K562 (cell line): ENCODE data around the gene YBX3. TPM values are rescaled to one million over a fixed set of nuclear protein-coding genes. Genes with fewer than 3 reads are reported as not detected.

Source experiments
- ATAC-seq: fragments of 200-7000 bp; cut with Tn5 transposase; 3 replicates; pipeline ENCODE4 v1.9.1; 2020; ENCODE audit warnings: moderate library complexity
- BruUV-seq: library from RNA; stranded (reverse); fragments of 400-500 nt; replicated peaks from 2 replicates; lab custom pipeline; 2021; lab: Mats Ljungman, UMichigan
- CTCF ChIA-PET: fragments of 300-600 bp; formaldehyde crosslinking; extraction: SDS; loops from one replicate; lab custom pipeline; 2021; ENCODE audit warnings: low intra/inter-chr PET ratio; lab: Yijun Ruan, JAX
- POLR2A ChIA-PET: fragments of 300-600, 350-650 bp; sonication (Branson Sonifier 250); formaldehyde crosslinking; extraction: SDS; loops from one replicate; lab custom pipeline; 2021; ENCODE audit warnings: antibody characterized with exemption, inconsistent platforms; lab: Yijun Ruan, JAX
- DNase-seq, 4 experiments: peaks; one replicate each; pipeline versions ENCODE4 v3.0.0 to v3.0.0-alpha.2; 2011 to 2018; ENCODE audit warnings: low spot score in 3 of 4, mixed read lengths in 3 of 4; ENCODE audit errors: extremely low read depth in 1 of 4
- FAIRE-seq: peaks from 2 replicates; lab custom pipeline; 2011; peaks lifted over from hg19 to GRCh38; lab: Jason Lieb, UNC
- H2AFZ ChIP-seq: 2 replicates; pipeline ENCODE4 v1.6.0; 2011; ENCODE audit warnings: low read depth, low read length, control low read depth, inconsistent platforms
- H3K27ac ChIP-seq: fragments of 200-600 bp; 3 replicates; pipeline ENCODE4 v1.8.0; 2011; ENCODE audit warnings: low read depth, mild to moderate bottlenecking, control low read depth, inconsistent platforms, low read length, moderate library complexity, mixed read lengths; ENCODE audit errors: extremely low read depth
- H3K27me3 ChIP-seq, 2 experiments: fragments of 300-600 bp in 1 of 2; 2 replicates in 1 of 2; 3 replicates in 1 of 2; pipeline versions ENCODE4 v1.6.0 to v1.8.0; 2011; ENCODE audit warnings: inconsistent platforms in 2 of 2, low read length in 2 of 2, mild to moderate bottlenecking in 1 of 2, mixed read lengths in 1 of 2, moderate library complexity in 1 of 2; ENCODE audit not compliant: control insufficient read depth in 2 of 2, insufficient read depth in 2 of 2
- H3K36me3 ChIP-seq: fragments of 300-600 bp; 3 replicates; pipeline ENCODE4 v1.8.0; 2011; ENCODE audit warnings: mild to moderate bottlenecking, low read length, inconsistent platforms; ENCODE audit not compliant: control insufficient read depth, insufficient read depth
- H3K4me1 ChIP-seq, 2 experiments: fragments of 200-600 bp in 1 of 2; replicated peaks in 1 of 2; 2 replicates in 1 of 2; 3 replicates in 1 of 2; pipeline versions ENCODE4 v1.5.1 to v1.8.0; 2011; ENCODE audit warnings: inconsistent platforms in 2 of 2, low read length in 2 of 2, mild to moderate bottlenecking in 1 of 2, mixed read lengths in 1 of 2, moderate library complexity in 1 of 2; ENCODE audit not compliant: control insufficient read depth in 2 of 2, insufficient read depth in 2 of 2
- H3K4me2 ChIP-seq: 2 replicates; pipeline ENCODE4 v1.6.1; 2011; ENCODE audit warnings: low read length, control low read depth, inconsistent platforms, mixed read lengths; ENCODE audit not compliant: insufficient read depth
- H3K4me3 ChIP-seq: fragments of 200-600 bp; sonication (generic), shearing (Covaris generic); 2 replicates; pipeline ENCODE4 v1.5.1; 2016; ENCODE audit warnings: control low read depth, inconsistent platforms
- H3K79me2 ChIP-seq: fragments of 200-600 bp; 3 replicates; pipeline ENCODE4 v1.8.0; 2011; ENCODE audit warnings: low read length, inconsistent platforms; ENCODE audit not compliant: control insufficient read depth, insufficient read depth
- H3K9ac ChIP-seq, 2 experiments: 2 replicates each; pipeline versions ENCODE4 v1.6.0 to v1.6.1; 2011; ENCODE audit warnings: low read depth in 2 of 2, low read length in 2 of 2, control low read depth in 1 of 2, inconsistent platforms in 1 of 2, mild to moderate bottlenecking in 1 of 2, mixed read lengths in 1 of 2; ENCODE audit not compliant: insufficient read depth in 1 of 2
- H3K9me1 ChIP-seq: one replicate; pipeline ENCODE4 v1.6.0; 2011; ENCODE audit warnings: inconsistent platforms, mild to moderate bottlenecking, low read length, moderate library complexity; ENCODE audit not compliant: control insufficient read depth, insufficient read depth
- H3K9me3 ChIP-seq: replicated peaks from 2 replicates; pipeline ENCODE4 v1.5.1; 2011; ENCODE audit warnings: low read depth, low read length, inconsistent platforms; ENCODE audit not compliant: control insufficient read depth, insufficient read depth
- H4K20me1 ChIP-seq: replicated peaks from 2 replicates; pipeline ENCODE4 v1.6.1; 2011; ENCODE audit warnings: low read length, inconsistent platforms, mixed read lengths; ENCODE audit not compliant: control insufficient read depth, insufficient read depth
- AFF1 ChIP-seq, 2 experiments: fragments of 450-650 bp; IDR thresholded peaks; 2 replicates each; pipeline ENCODE4 v1.6.1; 2018; ENCODE audit warnings: mild to moderate bottlenecking in 2 of 2, low read depth in 1 of 2; ENCODE audit not compliant: partially characterized antibody in 2 of 2
- BRD4 ChIP-seq: fragments of 200-600 bp; sonication (generic); IDR thresholded peaks from 2 replicates; pipeline ENCODE4 v1.6.1; 2017; ENCODE audit warnings: inconsistent platforms
- CBX2 ChIP-seq: fragments of 200-600 bp; sonication (generic); IDR thresholded peaks from one replicate; pipeline ENCODE4 v1.6.1; 2012; ENCODE audit warnings: mild to moderate bottlenecking, low read length, inconsistent platforms; ENCODE audit not compliant: insufficient read depth, poor library complexity, severe bottlenecking
- E2F3 ChIP-seq: fragments of 250-450 bp; sonication (Bioruptor Pico); IDR thresholded peaks from 2 replicates; pipeline ENCODE4 v1.4.0; 2020; ENCODE audit warnings: mild to moderate bottlenecking
- HCFC1 ChIP-seq: IDR thresholded peaks from 2 replicates; pipeline ENCODE4 v1.6.1; 2012; ENCODE audit warnings: low read depth, low read length, improper control_type of control experiment
- HMG20A ChIP-seq: fragments of 450-650 bp; formaldehyde crosslinking; conservative IDR thresholded peaks from 2 replicates; pipeline ENCODE4 v1.4.0; 2020; ENCODE audit warnings: mild to moderate bottlenecking, mixed read lengths
- MAFF ChIP-seq: IDR thresholded peaks from 2 replicates; pipeline ENCODE4 v1.6.1; 2012; ENCODE audit warnings: low read length, improper control_type of control experiment
- NBN ChIP-seq: fragments of 450-650 bp; IDR thresholded peaks from 2 replicates; pipeline ENCODE4 v1.6.1; 2016; ENCODE audit warnings: low read depth, mild to moderate bottlenecking
- NCOA2 ChIP-seq, 2 experiments: fragments of 450-650 bp; IDR thresholded peaks; 2 replicates each; pipeline ENCODE4 v1.6.1; 2018; ENCODE audit warnings: mild to moderate bottlenecking in 2 of 2, moderate library complexity in 1 of 2; ENCODE audit not compliant: partially characterized antibody in 2 of 2
- SMAD2 ChIP-seq: fragments of 150-350 bp; IDR thresholded peaks from 2 replicates; pipeline ENCODE4 v1.6.1; 2014; ENCODE audit warnings: low read depth, mild to moderate bottlenecking, low read length
- TAF1 ChIP-seq: IDR thresholded peaks from 2 replicates; pipeline ENCODE4 v1.6.1; 2011; ENCODE audit warnings: mild to moderate bottlenecking, low read length, moderate library complexity; ENCODE audit not compliant: insufficient read depth, control insufficient read depth, severe bottlenecking; ENCODE audit errors: extremely low read depth
- THRA ChIP-seq: fragments of 450-650 bp; IDR thresholded peaks from 2 replicates; pipeline ENCODE4 v1.6.1; 2017; ENCODE audit warnings: mild to moderate bottlenecking, moderate library complexity
- WGBS: fragments of 100-300 bp; shearing (Covaris generic); methylation state at CpG from one replicate; pipeline ENCODE4 v1.1.6; 2016; ENCODE audit warnings: low coverage, mixed read lengths; ENCODE audit not compliant: insufficient coverage; ENCODE audit errors: missing lambda C conversion rate; 5-methylcytosine and 5-hydroxymethylcytosine counted together
- in situ Hi-C: fragments of 300-500 bp; cut with MboI; formaldehyde crosslinking; loops from 4 replicates; pipeline ENCODE4 v1.15.0; 2018; ENCODE audit warnings: inconsistent platforms, mixed read lengths
- intact Hi-C: fragments of 100-400 bp; cut with micrococcal nuclease; formaldehyde crosslinking; loops from 2 replicates; pipeline ENCODE4 v1.14.2; 2022
- polyA plus RNA-seq, 8 experiments: library from polyadenylated mRNA; depleted of rRNA in 4 of 8; stranded (reverse) in 5 of 8; unstranded in 3 of 8; fragments of >200 nt; fragmentation: Nextera tagmentation in 2 of 8; fragmentation: Illumina TruSeq in 1 of 8; extraction: Ambion mirVana in 2 of 8; extraction: Trizol in 1 of 8; gene quantifications; 2 replicates each; pipeline versions ENCODE4 v1.2.1 to v1.2.3, GENCODE V29; 2011 to 2014; ENCODE audit warnings: inconsistent platforms in 1 of 8, missing spikeins in 1 of 8
- total RNA-seq, 7 experiments: library from RNA; depleted of rRNA in 6 of 7; stranded (reverse); fragments of >200 nt in 6 of 7; fragmentation: Illumina TruSeq in 2 of 7; extraction: Trizol in 2 of 7; gene quantifications; 2 replicates each; pipeline versions ENCODE4 v1.2.1 to v1.2.3, GENCODE V29; 2011 to 2021; ENCODE audit warnings: low replicate concordance in 1 of 7

YBX3 gene
- total and polyA plus RNA-seq, 9 of the 15 experiments (the other 6 are each of a cell fraction or from before 2014, with no cell fraction given) = 47.0 to 239 (median 81.5) TPM

- no peak for TF ChIP-seq AFF1 (IDR thresholded peaks at IDR 0.05; ENCODE audit: low read depth in 1 of 2, partially characterized antibody in 2 of 2)
- TF ChIP-seq, all 486 proteins: peak for 9
Measured at GRCh38 chr12:10740182-10740581, 17.1 kb upstream of the YBX3 start (continued).

GRCh38 chr12:10739157-10740118, 16.3 kb upstream of the YBX3 start:
- no peak overlapping the region; a peak in 1 of 4 replicates for H3K9ac ChIP-seq
- in situ Hi-C loops (no loop called here), intact Hi-C loops (no loop called here)
- POLR2A ChIA-PET = interaction anchor here (1.1 to 1.3 kb wide), 3 partner anchors 15 to 126 kb away, joined by 4 to 5 read pairs (median 5); partner anchors contain the start of genes MAGOHB and YBX3
- no peaks in the 10 kb centered on the region for H4K20me1 ChIP-seq
- H3K4me2 ChIP-seq = peak overlapping the region; percentile 66
- peak overlapping the region; percentile 79 for H2AFZ ChIP-seq
- ATAC-seq (peak; percentile 80), FAIRE-seq (peak; percentile 52), DNase-seq (peak in 1 of 4 experiments; percentile 35)
- WGBS = 15% methylated on average over 7 of the region's 8 CpGs
- no TSS peak for BruUV-seq
- H3K79me2 ChIP-seq = no peaks in the 10 kb centered on the region
- H3K4me1 ChIP-seq = peaks cover 2 to 21% of the 10 kb centered on the region in 2 experiments; a peak in 3 of 5 replicates
- CTCF ChIA-PET = no interaction called here
- peak overlapping the region; percentile 69 for H3K27ac ChIP-seq
- H3K36me3 ChIP-seq = no peaks in the 10 kb centered on the region
- H3K9me1 ChIP-seq = no peaks in the 10 kb centered on the region
- no peaks in the 10 kb centered on the region for H3K9me3 ChIP-seq
- H3K27me3 ChIP-seq = no peaks in the 10 kb centered on the region
- H3K4me3 ChIP-seq = no peak overlapping the region
- TF ChIP-seq SMAD2 (no peak), HCFC1 (no peak), NBN (no peak), TAF1 (no peak), BRD4 (no peak), E2F3 (no peak), MAFF (peak; percentile 48; the same call in 1 of the 2 replicates), HMG20A (CRISPR knock-in tag) (no peak), CBX2 (no peak), THRA (no peak), NCOA2 (IDR thresholded peaks at IDR 0.05; ENCODE audit: partially characterized antibody in 2 of 2) (no peak)
